ENCODE measurements around the gene SDK1.
"Not testable (repeated sequence)": the region's sequence is repeated elsewhere in the genome, so short reads cannot be mapped to it uniquely, and the experiment has no call there.

SDK1 gene

GRCh38 chr7:4245866-4246470, 944.9 kb downstream of the SDK1 start:
- no peak for DNase-seq

GRCh38 chr7:4246536-4246935, 945.5 kb downstream of the SDK1 start:
- DNase-seq = no peak

- DNase-seq = no peak
Observed at GRCh38 chr7:4247106-4247876, 946.2 kb downstream of the SDK1 start.

GRCh38 chr7:4248295-4248694, 947.2 kb downstream of the SDK1 start:
- DNase-seq = no peak

- DNase-seq = no peak
Observed at GRCh38 chr7:4249241-4249640, 948.2 kb downstream of the SDK1 start.

- no peak for DNase-seq
Observed at GRCh38 chr7:4255336-4255735, 954.3 kb downstream of the SDK1 start.

- no peak for DNase-seq
Observed at GRCh38 chr7:4256286-4256685, 955.2 kb downstream of the SDK1 start.

- no peak for DNase-seq
Observed at GRCh38 chr7:4257146-4258111, 956.4 kb downstream of the SDK1 start.

- DNase-seq = not testable (repeated sequence)
Observed at GRCh38 chr7:4260116-4260515, 959.1 kb downstream of the SDK1 start.

- DNase-seq = no peak
Observed at GRCh38 chr7:4260867-4261600, 960.0 kb downstream of the SDK1 start.

GRCh38 chr7:4261601-4261960, 960.5 kb downstream of the SDK1 start:
- DNase-seq = no peak

- DNase-seq = not testable (repeated sequence)
Observed at GRCh38 chr7:4264206-4264605, 963.2 kb downstream of the SDK1 start.

- DNase-seq = no peak
Observed at GRCh38 chr7:4265066-4265465, 964.0 kb downstream of the SDK1 start.

- no peak for DNase-seq
Observed at GRCh38 chr7:4265676-4266075, 964.6 kb downstream of the SDK1 start.

GRCh38 chr7:4266270-4267040, 965.4 kb downstream of the SDK1 start:
- DNase-seq = no peak

GRCh38 chr7:4267341-4268039, 966.4 kb downstream of the SDK1 start:
- DNase-seq = no peak

GRCh38 chr7:4268040-4268965, 967.3 kb downstream of the SDK1 start:
- no peak for DNase-seq

- DNase-seq = no peak
Observed at GRCh38 chr7:4269086-4269485, 968.0 kb downstream of the SDK1 start.

GRCh38 chr7:4269746-4270145, 968.7 kb downstream of the SDK1 start:
- DNase-seq = no peak

- DNase-seq = no peak
Observed at GRCh38 chr7:4270268-4270667, 969.2 kb downstream of the SDK1 start.

Measured in stimulated activated CD4-positive, alpha-beta T cell treated with anti-CD3 and anti-CD28 coated beads, Interleukin-12 subunit alpha, Interleukin-12 subunit beta, amount 100 ng/mL, for 4 hours (primary cell).